Stimulated activated CD4-positive, alpha-beta T cell treated with anti-CD3 and anti-CD28 coated beads, Interleukin-2, amount 100 ng/mL, for 4 hours (primary cell): ENCODE results near the gene ILF2.
"Not testable (repeated sequence)": the region's sequence is repeated elsewhere in the genome, so short reads cannot be mapped to it uniquely, and the experiment has no call there.

Experiments used
- DNase-seq: peaks from one replicate; pipeline ENCODE4 v3.0.0-alpha.2; 2020; ENCODE audit warnings: low read depth

Gene ILF2

GRCh38 chr1:153670859-153671627 is at the start of gene ILF2:
Gene ILF2, minus strand, starts transcription at chr1:153670993. Its CDS starts 71 bp downstream, at chr1:153670922.
- DNase-seq, result peak; percentile 96

DNA sequence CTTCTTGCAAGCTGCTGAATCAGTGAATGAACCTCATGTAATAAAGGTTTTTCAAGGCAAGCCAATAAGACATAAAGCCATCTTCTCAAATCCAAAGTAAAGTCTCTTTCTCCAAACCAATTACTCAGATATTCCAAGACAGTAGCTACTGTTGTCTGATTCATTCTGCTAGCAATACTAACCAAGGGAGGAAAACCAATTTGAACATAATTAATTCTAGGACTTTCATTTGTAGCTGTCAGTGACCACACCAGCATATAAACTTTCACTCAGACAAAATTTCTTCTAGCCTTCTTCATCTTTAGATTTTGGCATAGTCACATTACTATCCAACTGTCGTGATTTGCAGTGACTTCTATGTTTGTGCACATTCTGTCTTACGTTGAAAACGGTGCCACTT is 46.5 kb upstream of the ILF2 start:
- DNase-seq, result no peak

DNA sequence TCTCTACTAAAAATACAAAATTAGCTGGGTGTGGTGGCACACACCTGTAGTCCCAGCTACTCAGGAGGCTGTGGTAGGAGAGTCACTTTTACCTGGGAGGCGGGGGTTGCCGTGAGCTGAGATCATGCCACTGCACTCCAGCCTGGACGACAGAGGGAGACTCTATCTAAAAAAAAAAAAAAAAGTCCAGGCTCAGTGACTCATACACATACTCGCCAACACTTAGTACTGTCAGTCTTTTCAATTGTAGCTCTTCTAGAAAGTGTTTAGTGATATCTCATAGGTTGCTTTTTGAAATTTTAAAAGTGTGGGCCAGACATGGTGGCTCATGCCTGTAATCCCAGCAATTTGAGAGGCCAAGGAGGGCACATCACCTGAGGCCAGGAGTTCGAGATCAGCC is 45.4 kb upstream of the ILF2 start:
- DNase-seq, result not testable (repeated sequence)

DNA sequence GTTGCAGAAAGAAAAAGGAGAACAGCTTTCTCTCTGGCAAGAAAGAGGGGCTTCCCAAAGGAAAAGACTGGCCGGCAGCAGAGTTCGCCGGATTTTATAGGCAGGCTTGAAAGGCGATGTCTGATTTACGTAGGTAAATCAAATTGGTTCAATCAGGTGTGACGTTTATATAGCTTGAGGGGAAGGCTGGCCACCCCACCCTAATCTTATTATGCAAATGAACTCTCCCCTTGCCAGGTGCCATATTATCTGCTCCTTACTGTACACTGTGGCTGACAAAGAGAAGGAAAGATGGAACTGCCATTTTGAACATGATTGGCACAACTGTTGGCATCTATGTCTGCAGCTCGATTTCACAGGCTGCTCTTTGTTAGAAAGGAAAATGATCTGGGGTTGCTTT is 40.2 kb upstream of the ILF2 start:
- DNase-seq, result no peak

DNA sequence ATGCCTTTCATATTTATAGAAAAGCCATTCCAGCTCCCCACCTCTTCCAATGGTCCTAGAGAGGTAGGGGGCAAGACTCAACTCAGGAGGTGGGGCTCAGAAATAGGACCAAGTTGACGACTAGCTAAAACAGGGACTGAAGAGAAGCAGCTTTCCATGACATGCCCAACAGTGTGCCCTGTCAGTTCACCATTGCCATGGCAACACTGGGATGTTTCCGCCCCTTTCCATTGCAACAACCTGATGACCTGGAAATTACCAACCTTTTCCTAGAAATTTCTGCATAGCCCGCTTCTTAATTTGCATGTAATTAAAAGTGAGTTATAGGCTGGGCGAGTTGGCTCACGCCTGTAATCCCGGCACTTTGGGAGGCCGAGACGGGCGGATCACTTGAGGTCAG is 34.7 kb upstream of the ILF2 start:
- DNase-seq, result no peak

- no peak for DNase-seq
Observed at GRCh38 chr1:153699768-153700167, 29.0 kb upstream of the ILF2 start.

DNA sequence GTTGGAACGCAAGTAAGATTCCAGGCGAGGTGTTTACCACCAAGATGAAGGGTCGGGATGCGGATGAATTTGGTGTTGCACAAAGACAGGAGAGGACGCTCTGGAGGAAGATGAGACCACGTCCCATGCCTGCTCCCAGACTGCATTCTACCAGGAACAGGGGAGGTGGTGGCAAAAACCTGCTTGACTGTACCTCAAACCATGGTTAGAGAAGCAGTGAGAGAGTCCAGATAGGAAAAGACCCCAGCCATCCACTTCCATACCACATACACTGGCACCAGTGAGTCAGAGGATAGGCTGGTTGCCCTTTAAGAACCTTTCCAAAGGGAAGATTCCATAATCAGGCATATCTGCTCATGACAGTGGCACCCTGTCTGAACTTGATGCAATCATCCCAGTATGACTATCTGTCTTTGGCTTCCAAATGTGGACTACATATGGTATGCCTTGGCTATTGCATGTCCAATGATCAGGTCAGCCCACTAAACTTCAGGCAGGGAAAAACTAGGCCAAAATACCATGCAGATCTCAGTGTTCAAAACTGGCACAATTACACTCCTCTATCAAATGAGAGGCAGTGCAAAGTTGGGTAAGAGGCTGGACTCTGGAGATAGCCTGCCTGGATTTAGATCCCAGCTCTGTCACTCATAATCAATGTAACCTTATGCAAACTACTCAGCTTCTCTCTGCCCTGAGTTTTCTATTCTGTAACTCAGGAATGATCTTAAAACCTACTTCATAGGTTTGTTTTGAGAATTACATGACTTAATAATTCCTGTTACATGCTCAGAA is 28.3 kb upstream of the ILF2 start:
- DNase-seq, result no peak

DNA sequence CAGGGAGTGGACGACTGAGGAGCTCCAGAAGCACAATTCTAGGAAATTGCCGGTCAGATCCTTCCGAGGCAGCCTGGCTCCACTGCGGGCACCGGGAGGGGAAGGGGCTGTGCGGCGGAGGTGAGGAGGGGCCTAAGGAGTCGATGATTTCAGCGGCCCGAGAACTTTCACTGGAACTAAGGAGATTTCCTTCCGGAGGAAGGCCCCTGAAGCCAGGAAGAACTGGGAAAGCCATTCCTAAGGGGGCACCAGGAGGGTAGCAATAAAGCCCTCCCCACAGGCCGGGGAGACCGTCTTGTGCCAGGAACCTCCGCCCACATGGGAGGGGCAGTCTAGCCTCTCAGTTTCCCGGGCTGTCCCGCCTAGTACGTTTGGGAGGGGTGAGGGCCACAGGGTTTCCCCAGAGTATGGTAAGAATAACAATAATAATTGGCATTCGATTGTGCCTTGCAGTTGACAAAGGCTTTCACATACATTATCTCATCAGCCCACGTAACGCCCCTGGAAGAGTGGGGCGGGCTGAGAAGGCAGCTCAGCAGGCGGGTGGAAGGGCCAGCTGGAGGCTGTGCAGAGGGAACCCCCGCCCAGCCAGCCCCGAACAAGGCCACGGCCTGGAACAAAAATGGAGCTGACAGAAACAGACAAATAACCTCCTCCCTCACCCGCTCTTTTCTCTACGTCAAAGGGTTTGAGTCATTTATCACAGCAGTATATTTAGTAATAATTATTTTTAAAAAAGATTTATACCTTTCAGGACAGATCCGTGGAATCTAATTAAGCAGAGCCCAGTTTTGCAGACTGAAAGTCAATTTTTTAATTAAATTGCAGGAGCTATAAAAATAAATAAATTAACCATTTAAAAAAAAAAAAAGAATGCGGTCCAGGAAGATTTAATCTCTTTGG is 27.5 kb upstream of the ILF2 start:
- no peak for DNase-seq

GRCh38 chr1:153697191-153698019 is 26.6 kb upstream of the ILF2 start:
- no peak for DNase-seq

GRCh38 chr1:153696741-153697140 is 25.9 kb upstream of the ILF2 start:
- DNase-seq, result no peak

DNA sequence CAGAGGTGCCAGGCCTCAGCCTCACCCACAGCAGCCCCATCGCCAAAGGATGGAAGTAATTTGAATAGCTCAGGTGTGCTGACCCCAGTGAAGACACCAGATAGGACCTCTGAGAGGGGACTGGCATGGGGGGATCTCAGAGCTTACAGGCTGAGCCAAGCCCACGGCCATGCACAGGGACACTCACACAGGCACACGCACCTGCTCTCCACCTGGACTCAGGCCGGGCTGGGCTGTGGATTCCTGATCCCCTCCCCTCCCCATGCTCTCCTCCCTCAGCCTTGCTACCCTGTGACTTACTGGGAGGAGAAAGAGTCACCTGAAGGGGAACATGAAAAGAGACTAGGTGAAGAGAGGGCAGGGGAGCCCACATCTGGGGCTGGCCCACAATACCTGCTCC is 22.7 kb upstream of the ILF2 start:
- no peak for DNase-seq

GRCh38 chr1:153688736-153689328 is 18.0 kb upstream of the ILF2 start:
- no peak for DNase-seq

DNA sequence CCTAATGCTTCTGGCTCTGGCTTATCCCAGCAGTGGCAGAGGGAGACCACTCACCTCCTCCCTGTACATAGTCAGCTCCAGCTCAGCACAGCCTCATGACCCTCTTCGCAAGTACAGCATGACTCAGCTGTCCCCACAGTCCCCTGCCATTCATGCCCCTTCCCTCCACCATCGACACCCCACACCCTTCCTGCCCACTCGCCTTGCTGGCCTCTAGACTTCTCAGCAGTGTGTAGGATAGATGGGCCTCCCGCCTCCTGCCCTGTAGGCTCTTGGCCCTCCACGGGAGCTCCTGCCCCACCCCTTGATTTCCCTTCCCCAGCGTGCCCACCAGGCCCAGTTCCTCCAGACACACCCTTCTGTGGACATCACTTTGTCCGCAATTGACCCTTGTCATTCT is 17.5 kb upstream of the ILF2 start:
- no peak for DNase-seq

DNA sequence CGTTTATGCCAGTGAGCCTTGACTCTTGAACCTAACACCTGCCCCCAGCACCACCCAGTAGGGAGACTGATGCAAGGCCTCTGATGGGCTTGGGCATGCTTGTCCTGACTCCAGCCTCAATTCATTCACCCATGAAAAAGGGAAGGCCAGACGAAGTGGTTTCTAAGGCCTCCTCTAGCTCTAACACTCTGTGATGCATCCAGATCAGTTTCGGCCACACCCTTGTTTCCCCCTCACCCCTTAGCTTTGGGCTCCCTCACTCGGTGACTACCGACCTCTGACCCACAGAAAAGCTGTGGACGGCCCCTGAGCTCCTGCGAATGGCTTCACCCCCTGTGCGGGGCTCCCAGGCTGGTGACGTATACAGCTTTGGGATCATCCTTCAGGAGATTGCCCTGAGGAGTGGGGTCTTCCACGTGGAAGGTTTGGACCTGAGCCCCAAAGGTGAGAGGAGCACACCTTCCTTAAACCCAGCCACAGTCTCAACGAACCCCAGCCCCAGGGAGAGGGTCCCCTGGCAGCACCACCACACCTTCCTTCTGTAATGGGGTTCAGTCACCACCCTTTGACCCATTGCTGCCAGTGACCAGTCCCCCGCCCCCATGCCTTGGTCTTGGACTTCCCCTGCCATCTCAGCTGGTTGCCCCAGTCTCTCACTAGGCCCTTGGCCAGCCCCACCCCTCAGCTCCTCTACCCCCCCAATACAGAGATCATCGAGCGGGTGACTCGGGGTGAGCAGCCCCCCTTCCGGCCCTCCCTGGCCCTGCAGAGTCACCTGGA is 16.7 kb upstream of the ILF2 start:
- no peak for DNase-seq

DNA sequence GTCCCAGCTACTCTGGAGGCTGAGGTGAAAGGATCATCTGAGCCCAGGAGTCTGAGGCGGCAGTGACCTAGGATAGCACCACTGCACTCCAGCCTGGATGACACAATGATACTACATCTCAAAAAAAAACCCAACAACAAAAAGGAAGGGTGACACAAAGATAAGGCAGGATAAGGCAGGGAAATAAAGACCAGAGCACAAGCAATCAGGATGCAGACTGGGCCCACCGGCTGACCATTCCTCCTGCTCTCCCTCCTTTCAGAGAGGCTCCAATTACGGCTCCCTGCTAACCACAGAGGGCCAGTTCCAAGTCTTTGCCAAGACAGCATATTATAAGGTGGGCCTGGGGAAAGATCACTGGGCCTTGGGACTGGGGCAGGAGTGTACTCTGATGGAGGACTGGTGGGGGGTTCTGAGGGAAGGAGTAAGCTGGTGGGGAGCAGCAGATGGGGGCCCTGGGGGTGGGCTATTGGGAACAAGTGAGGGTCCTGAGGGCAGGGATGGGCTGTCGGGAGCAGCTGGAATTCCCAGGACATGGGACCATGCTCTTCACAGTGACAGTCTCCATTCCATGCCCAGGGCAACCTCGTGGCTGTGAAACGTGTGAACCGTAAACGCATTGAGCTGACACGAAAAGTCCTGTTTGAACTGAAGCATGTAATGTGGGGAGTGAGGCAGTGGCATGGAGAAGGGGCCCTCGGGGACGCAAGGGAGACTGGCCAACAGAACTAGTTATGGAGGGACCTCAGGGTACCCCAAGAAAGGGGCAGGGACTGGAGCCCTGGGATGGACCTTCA is 14.9 kb upstream of the ILF2 start:
- DNase-seq, result no peak

DNA sequence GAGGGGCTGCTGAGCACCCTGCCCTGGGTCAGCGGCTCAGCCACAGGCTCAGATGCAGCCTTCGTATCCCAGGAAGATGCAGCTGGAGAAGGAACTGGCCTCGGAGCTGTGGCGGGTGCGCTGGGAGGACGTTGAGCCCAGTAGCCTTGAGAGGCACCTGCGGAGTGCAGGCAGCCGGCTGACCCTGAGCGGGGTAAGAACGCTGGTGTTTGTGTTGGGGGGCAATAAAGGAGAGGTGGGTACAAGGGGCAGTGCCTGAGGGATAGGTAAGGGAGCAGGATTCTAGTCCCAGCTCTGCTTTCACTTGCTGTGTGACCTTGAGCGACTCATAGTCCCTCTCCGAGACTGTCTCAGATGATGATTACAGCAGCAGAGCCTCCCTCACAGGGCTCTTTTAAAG is 14.1 kb upstream of the ILF2 start:
- DNase-seq, result no peak

DNA sequence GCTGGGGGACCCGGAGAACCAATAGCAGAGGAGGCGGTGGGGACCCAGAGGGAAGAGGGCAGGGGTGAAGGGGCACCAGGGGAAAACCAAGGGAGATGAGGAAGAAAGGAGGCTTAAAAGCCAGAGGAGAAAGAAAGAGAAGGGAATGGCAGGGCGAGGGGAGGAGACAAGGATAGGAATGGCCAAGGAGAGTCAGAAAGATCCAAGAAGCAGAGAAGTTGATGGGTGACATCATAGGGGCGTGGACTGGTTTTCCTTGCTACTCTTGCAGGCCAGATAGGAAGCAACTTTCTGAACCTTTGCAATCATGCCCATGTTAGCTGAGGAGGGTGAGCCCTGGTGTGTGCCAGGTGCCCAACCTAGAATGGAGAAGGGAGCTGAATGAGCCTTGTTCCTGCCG is 13.1 kb upstream of the ILF2 start:
- no peak for DNase-seq

DNA sequence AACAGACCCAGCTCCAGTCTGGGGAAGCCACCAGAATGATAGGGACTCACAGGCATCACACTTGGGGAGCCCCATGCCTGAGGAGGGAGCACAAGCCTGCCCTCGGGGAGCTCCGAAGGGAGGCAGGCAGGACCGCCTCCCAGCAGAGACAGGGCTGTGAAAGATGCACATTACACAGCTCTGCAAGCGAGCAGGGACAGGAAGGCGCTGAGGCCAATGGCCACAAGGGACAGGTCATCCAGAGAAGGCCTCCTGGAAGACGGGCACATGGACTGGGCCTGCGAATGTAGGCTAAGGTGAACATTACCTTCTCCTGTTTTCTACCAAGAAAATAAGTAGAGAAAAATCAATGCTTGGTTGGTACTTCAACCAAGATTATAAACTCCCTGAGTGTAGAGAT is 11.9 kb upstream of the ILF2 start:
- DNase-seq, result no peak

GRCh38 chr1:153680120-153680403 is 9.3 kb upstream of the ILF2 start:
- DNase-seq, result no peak
